CD4-positive, alpha-beta T cell treated with Interleukin-1 beta for 1 hour (primary cell): Measurements from ENCODE around the gene PRPF40B.

Source experiments
- DNase-seq, 2 donors: peaks; one replicate each; pipeline ENCODE4 v3.0.0-alpha.2; 2020 to 2022

The PRPF40B gene

GRCh38 chr12:49689785-49690184, 66.4 kb downstream of the PRPF40B start:
- no peak for DNase-seq

- DNase-seq, result no peak
These were observed 69.5 kb downstream of the PRPF40B start for GRCh38 chr12:49692851-49693250.

GRCh38 chr12:49693931-49694444, 70.6 kb downstream of the PRPF40B start:
- no peak for DNase-seq
